GM12878 (cell line): ENCODE measurements around the gene GRM3. TPM values are rescaled to one million over a fixed set of nuclear protein-coding genes. Genes with fewer than 3 reads are reported as not detected.

ENCODE experiments used
- ATAC-seq: fragments of 200-7000 bp; cut with Tn5 transposase; 3 replicates; pipeline ENCODE4 v1.9.1; 2020; ENCODE audit warnings: mild to moderate bottlenecking, moderate library complexity
- BruUV-seq: library from RNA; stranded (reverse); fragments of 400-500 nt; replicated peaks from 2 replicates; lab custom pipeline; 2021; lab: Mats Ljungman, UMichigan
- CTCF ChIA-PET: fragments of 300-600 bp; sonication (Branson Sonifier 250); formaldehyde crosslinking; extraction: SDS; loops from one replicate; lab custom pipeline; 2021; ENCODE audit warnings: inconsistent platforms; lab: Yijun Ruan, JAX
- POLR2A ChIA-PET: fragments of 350-600 bp; formaldehyde crosslinking; extraction: SDS; loops from one replicate; lab custom pipeline; 2021; ENCODE audit warnings: inconsistent platforms; lab: Charles Lee
- RAD21 ChIA-PET: fragments of 300-600 bp; sonication (Branson Sonifier 250); formaldehyde crosslinking; loops from one replicate; lab custom pipeline; 2023; ENCODE audit warnings: antibody characterized with exemption; ENCODE audit not compliant: unreplicated experiment; lab: Charles Lee
- SMC1A ChIA-PET: fragments of 300-600 bp; sonication (Branson Sonifier 250); formaldehyde crosslinking; loops from one replicate; lab custom pipeline; 2023; ENCODE audit not compliant: unreplicated experiment, uncharacterized antibody; lab: Charles Lee
- DNase-seq: peaks from one replicate; pipeline ENCODE4 v3.0.0-alpha.2; 2011; ENCODE audit warnings: low read depth, low spot score
- FAIRE-seq: peaks from 3 replicates; lab custom pipeline; 2011; peaks lifted over from hg19 to GRCh38; lab: Jason Lieb, UNC
- H2AFZ ChIP-seq: 2 replicates; pipeline ENCODE4 v1.6.0; 2011; ENCODE audit warnings: low read depth, low read length, control low read depth; ENCODE audit not compliant: control insufficient read depth
- H3K27ac ChIP-seq: 2 replicates; pipeline ENCODE4 v1.5.1; 2011; ENCODE audit warnings: control low read depth; ENCODE audit not compliant: control insufficient read depth, insufficient read depth
- H3K27me3 ChIP-seq, 2 experiments: replicated peaks in 1 of 2; 2 replicates each; pipeline versions ENCODE4 v1.6.0 to v1.6.1; 2011; ENCODE audit warnings: low read length in 1 of 2; ENCODE audit not compliant: control insufficient read depth in 2 of 2, insufficient read depth in 2 of 2
- H3K36me3 ChIP-seq, 2 experiments: 2 replicates each; pipeline ENCODE4 v1.5.1; 2011; ENCODE audit warnings: low read length in 1 of 2; ENCODE audit not compliant: control insufficient read depth in 2 of 2, insufficient read depth in 2 of 2
- H3K4me1 ChIP-seq: 2 replicates; pipeline ENCODE4 v1.6.1; 2011; ENCODE audit warnings: mild to moderate bottlenecking, low read length, moderate library complexity, mixed read lengths; ENCODE audit not compliant: control insufficient read depth, insufficient read depth
- H3K4me2 ChIP-seq: 2 replicates; pipeline ENCODE4 v1.6.0; 2011; ENCODE audit warnings: control low read depth; ENCODE audit not compliant: control insufficient read depth, insufficient read depth
- H3K4me3 ChIP-seq: fragments of 200-600 bp; sonication (generic); 2 replicates; pipeline ENCODE4 v1.5.1; 2016
- H3K79me2 ChIP-seq: 2 replicates; pipeline ENCODE4 v1.6.0; 2011; ENCODE audit warnings: low read length; ENCODE audit not compliant: control insufficient read depth, insufficient read depth
- H3K9ac ChIP-seq: 2 replicates; pipeline ENCODE4 v1.8.0; 2011; ENCODE audit warnings: low read length, control low read depth, mixed read lengths; ENCODE audit not compliant: control insufficient read depth, insufficient read depth
- H3K9me3 ChIP-seq: replicated peaks from 3 replicates; pipeline ENCODE4 v1.5.1; 2011; ENCODE audit warnings: mild to moderate bottlenecking, low read length; ENCODE audit not compliant: control insufficient read depth, insufficient read depth
- H4K20me1 ChIP-seq: 2 replicates; pipeline ENCODE4 v1.6.0; 2011; ENCODE audit not compliant: control insufficient read depth, insufficient read depth
- CTCF ChIP-seq, 3 experiments: IDR thresholded peaks in 2 of 3; conservative IDR thresholded peaks in 1 of 3; 2 replicates each; pipeline ENCODE4 v1.5.1; 2011; ENCODE audit warnings: low read depth in 3 of 3, low read length in 3 of 3, mild to moderate bottlenecking in 3 of 3, control low read depth in 2 of 3, moderate library complexity in 2 of 3, inconsistent platforms in 1 of 3, mixed read lengths in 1 of 3; ENCODE audit not compliant: control insufficient read depth in 2 of 3, insufficient read depth in 1 of 3; ENCODE audit errors: extremely low read depth in 1 of 3
- NFYA ChIP-seq: IDR thresholded peaks from 2 replicates; pipeline ENCODE4 v1.6.1; 2011; ENCODE audit warnings: low read depth, mild to moderate bottlenecking, low read length, improper control_type of control experiment, borderline replicate concordance
- RAD21 ChIP-seq: IDR thresholded peaks from 2 replicates; pipeline ENCODE4 v1.6.1; 2011; ENCODE audit warnings: mild to moderate bottlenecking, low read depth, low read length, moderate library complexity; ENCODE audit not compliant: insufficient read depth
- RUNX3 ChIP-seq: IDR thresholded peaks from 2 replicates; pipeline ENCODE4 v1.6.1; 2012; ENCODE audit warnings: low read length, inconsistent platforms
- SMC3 ChIP-seq: IDR thresholded peaks from 2 replicates; pipeline ENCODE4 v1.6.1; 2011; ENCODE audit warnings: low read length, improper control_type of control experiment, borderline replicate concordance
- ZNF207 ChIP-seq: fragments of 450-650 bp; IDR thresholded peaks from 2 replicates; pipeline ENCODE4 v1.6.1; 2014; ENCODE audit warnings: antibody characterized with exemption, mild to moderate bottlenecking, borderline replicate concordance
- ZSCAN29 ChIP-seq: fragments of 450-650 bp; IDR thresholded peaks from 2 replicates; pipeline ENCODE4 v1.6.1; 2017; ENCODE audit warnings: mild to moderate bottlenecking, moderate library complexity
- WGBS: methylation state at CpG from one replicate; pipeline ENCODE4 v1.1.6; 2016; ENCODE audit warnings: low lambda C conversion rate; ENCODE audit not compliant: insufficient replicate concordance, insufficient coverage; ENCODE audit errors: missing lambda C conversion rate; 5-methylcytosine and 5-hydroxymethylcytosine counted together
- in situ Hi-C: fragments of 300-500 bp; cut with MboI; formaldehyde crosslinking; loops from 9 replicates; pipeline ENCODE4 v1.14.3; 2018; ENCODE audit warnings: mixed read lengths
- intact Hi-C: fragments of 100-400 bp; cut with micrococcal nuclease; formaldehyde crosslinking; loops from one replicate; pipeline ENCODE4 v1.14.2; 2022; ENCODE audit not compliant: unreplicated experiment
- polyA plus RNA-seq, 11 experiments: library from polyadenylated mRNA; depleted of rRNA in 4 of 11; unstranded in 6 of 11; stranded (reverse) in 5 of 11; fragments of >200 nt; fragmentation: Nextera tagmentation in 4 of 11; fragmentation: Illumina TruSeq in 1 of 11; extraction: Ambion mirVana in 4 of 11; extraction: Trizol in 1 of 11; gene quantifications; 1 replicate in 1 of 11; 2 replicates in 10 of 11; pipeline versions ENCODE4 v1.2.1 to v1.2.3, GENCODE V29; 2011 to 2016; ENCODE audit warnings: inconsistent platforms in 2 of 11, missing spikeins in 2 of 11, low read depth in 1 of 11
- total RNA-seq, 4 experiments: library from RNA; depleted of rRNA in 3 of 4; stranded (reverse); fragments of >200 nt in 3 of 4; fragmentation: Illumina TruSeq in 1 of 4; extraction: Trizol in 1 of 4; gene quantifications; 2 replicates each; pipeline versions ENCODE4 v1.2.1 to v1.2.3, GENCODE V29; 2013 to 2021

The GRM3 gene
- total and polyA plus RNA-seq, 10 of the 15 experiments (the other 5 are each of a cell fraction or from before 2014, with no cell fraction given) = 0.03 to 0.49 (median 0.15) TPM; not detected in 1

- H2AFZ ChIP-seq = no peak overlapping the region
- no peaks in the 10 kb centered on the region for H3K79me2 ChIP-seq
- H3K4me1 ChIP-seq = no peaks in the 10 kb centered on the region
- no peaks in the 10 kb centered on the region for H3K9me3 ChIP-seq
- RAD21 ChIA-PET = interaction anchor here (0.8 to 1.3 kb wide), 3 partner anchors 22 to 149 kb away, joined by 3 to 7 read pairs (median 3); no protein-coding TSS in a partner anchor
- no peak overlapping the region for H3K4me2 ChIP-seq
- CTCF ChIA-PET = interaction anchor here (0.6 to 3.1 kb wide), 15 partner anchors 11 to 923 kb away, joined by 3 to 12 read pairs (median 4); no protein-coding TSS in a partner anchor
- SMC1A ChIA-PET = interaction anchor here (0.8 to 1.8 kb wide), 8 partner anchors 11 to 217 kb away, joined by 3 to 9 read pairs (median 5); no protein-coding TSS in a partner anchor
- no TSS peak for BruUV-seq
- H4K20me1 ChIP-seq = no peaks in the 10 kb centered on the region
- 28% methylated on average over 5 of the region's 5 CpGs for WGBS
- FAIRE-seq = peak; percentile 77
- in situ Hi-C loops = loop anchor here (10.0 kb wide), 1 partner anchor 210 kb away; no protein-coding TSS in a partner anchor
- intact Hi-C loops = loop anchor here (1.0 to 10.0 kb wide), 3 partner anchors 148 to 920 kb away; no protein-coding TSS in a partner anchor
- ATAC-seq = peak; percentile 48; the same call in 2 of the 3 replicates
- no peak for DNase-seq
- H3K36me3 ChIP-seq = no peaks in the 10 kb centered on the region
- TF ChIP-seq RAD21 (peak; percentile 89), SMC3 (peak; percentile 71; the same call in 1 of the 2 replicates), NFYA (no peak), ZNF207 (no peak), RUNX3 (0 out of 2 replicates have a peak, but pooled peaks have one; percentile 19), ZSCAN29 (no peak), CTCF (IDR thresholded peaks at IDR 0.05 in 2 of 3, conservative IDR thresholded peaks at IDR 0.05 in 1 of 3; ENCODE audit: control insufficient read depth in 2 of 3, extremely low read depth in 1 of 3, insufficient read depth in 1 of 3, low read depth in 3 of 3, low read length in 3 of 3) (peak; percentile 39 to 67 (median 49); a peak in 5 of 6 replicates)
- POLR2A ChIA-PET = no interaction called here
- no peak overlapping the region for H3K27ac ChIP-seq
- no peak overlapping the region for H3K4me3 ChIP-seq
- no peaks in the 10 kb centered on the region for H3K27me3 ChIP-seq
- H3K9ac ChIP-seq = no peak overlapping the region
Measured at GRCh38 chr7:86814661-86815379, 171.1 kb downstream of the GRM3 start.
